ENCODE measurements around the gene FBXO31. TPM values are rescaled to one million over a fixed set of nuclear protein-coding genes. Genes with fewer than 3 reads are reported as not detected.

Gene FBXO31
- total and polyA plus RNA-seq, 2 donors (not counting 3 experiments of a cell fraction or from before 2014, with no cell fraction given), result 17.1 to 31.8 TPM

DNA sequence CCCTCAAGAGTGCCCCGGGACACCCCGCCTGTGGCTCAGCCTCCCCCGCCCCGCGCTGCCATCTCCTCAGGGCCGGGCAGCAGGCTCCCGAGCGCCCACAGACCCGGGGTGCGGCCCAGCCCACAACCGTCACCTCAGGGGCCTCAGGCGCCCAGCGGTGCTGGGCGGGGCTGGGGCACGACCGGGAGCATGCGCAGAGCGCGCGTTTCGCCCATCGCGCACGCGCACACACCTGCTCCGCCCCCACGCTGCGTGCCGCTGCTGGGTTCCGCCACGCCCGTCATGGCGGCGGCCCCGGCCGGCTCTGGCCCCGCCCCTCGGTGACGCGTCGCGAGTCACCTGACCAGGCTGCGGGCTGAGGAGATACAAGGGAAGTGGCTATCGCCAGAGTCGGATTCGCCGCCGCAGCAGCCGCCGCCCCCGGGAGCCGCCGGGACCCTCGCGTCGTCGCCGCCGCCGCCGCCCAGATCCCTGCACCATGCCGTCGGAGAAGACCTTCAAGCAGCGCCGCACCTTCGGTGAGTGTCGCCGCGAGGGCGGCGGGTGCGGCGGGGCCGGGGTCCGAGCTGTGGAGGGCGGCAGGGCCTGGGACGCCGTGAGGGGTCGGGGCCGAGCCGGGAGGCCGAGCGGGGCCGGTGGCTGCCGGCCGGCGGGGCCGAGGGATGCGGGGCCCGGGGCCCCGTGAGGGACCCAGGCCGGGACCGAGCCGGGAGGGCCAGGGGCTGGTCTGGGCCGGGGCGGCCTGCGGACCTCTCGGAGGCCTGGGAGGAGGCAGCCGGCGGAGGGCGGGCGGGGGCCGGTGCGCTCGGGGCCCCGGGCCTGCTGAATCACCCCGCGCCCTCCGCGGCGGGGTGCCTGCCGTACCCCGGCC is 8.6 kb upstream of the FBXO31 start, which contains the start of gene MAP1LC3B:
Gene MAP1LC3B, plus strand, starts transcription at position 387 of the 871 bp plus-strand sequence. Its CDS starts 92 bp downstream, at position 479.
- H3K27ac ChIP-seq (ENCODE audit: insufficient read depth, low read depth, low read length), result peak within 1 kb of the TSS; percentile 93
- peaks cover 11% of the 10 kb centered on the region for H4K20me1 ChIP-seq (replicated peaks; ENCODE audit: control insufficient read depth, extremely low read depth, insufficient read depth, low read length)
- CTCF ChIA-PET, result interaction anchor here (2.5 kb wide), 1 partner anchor 179 kb away, joined by 8 read pairs; no protein-coding TSS in a partner anchor
- H3K9ac ChIP-seq (replicated peaks; ENCODE audit: extremely low read depth, insufficient read depth, low read length), result peak within 1 kb of the TSS; percentile 97
- no peaks in the 10 kb centered on the region for H3K9me1 ChIP-seq (replicated peaks; ENCODE audit: control insufficient read depth, extremely low read depth, insufficient read depth, low read length)
- peaks cover 42% of the 10 kb centered on the region for H3K79me2 ChIP-seq (ENCODE audit: control insufficient read depth, insufficient read depth, low read length)
- DNase-seq (ENCODE audit: low read depth, low spot score) (peak; percentile 98), FAIRE-seq (peak; percentile 61)
- H3K27me3 ChIP-seq (ENCODE audit: control insufficient read depth in 2 of 2, insufficient read depth in 2 of 2, low read length in 2 of 2), result no peaks in the 10 kb centered on the region
- POLR2A ChIA-PET, result no interaction called here
- peak within 1 kb of the TSS; percentile 0 for H2AFZ ChIP-seq (ENCODE audit: low read depth, low read length)
- no TSS peak for BruUV-seq (replicated peaks)
- peaks cover 34% of the 10 kb centered on the region for H3K4me1 ChIP-seq (ENCODE audit: control insufficient read depth, extremely low read depth, insufficient read depth, low read length)
- H3K4me2 ChIP-seq (ENCODE audit: insufficient read depth, low read length), result peak within 1 kb of the TSS; percentile 77
- H3K9me3 ChIP-seq (replicated peaks; ENCODE audit: control insufficient read depth, insufficient read depth, low read length), result no peaks in the 10 kb centered on the region
- dilution Hi-C loops (cut with MboI; ENCODE audit: extremely low pct_ligation_motif_present, low sequenced_read_pairs), result no loop called here
- TF ChIP-seq GATA2 (IDR thresholded peaks at IDR 0.05; ENCODE audit: insufficient read depth, insufficient read length, low read depth, low read length), result no peak
- no peak for TF ChIP-seq JUN (IDR thresholded peaks at IDR 0.05; ENCODE audit: borderline replicate concordance, insufficient read depth, insufficient read length, low read depth)
- TF ChIP-seq, protein P1, sequence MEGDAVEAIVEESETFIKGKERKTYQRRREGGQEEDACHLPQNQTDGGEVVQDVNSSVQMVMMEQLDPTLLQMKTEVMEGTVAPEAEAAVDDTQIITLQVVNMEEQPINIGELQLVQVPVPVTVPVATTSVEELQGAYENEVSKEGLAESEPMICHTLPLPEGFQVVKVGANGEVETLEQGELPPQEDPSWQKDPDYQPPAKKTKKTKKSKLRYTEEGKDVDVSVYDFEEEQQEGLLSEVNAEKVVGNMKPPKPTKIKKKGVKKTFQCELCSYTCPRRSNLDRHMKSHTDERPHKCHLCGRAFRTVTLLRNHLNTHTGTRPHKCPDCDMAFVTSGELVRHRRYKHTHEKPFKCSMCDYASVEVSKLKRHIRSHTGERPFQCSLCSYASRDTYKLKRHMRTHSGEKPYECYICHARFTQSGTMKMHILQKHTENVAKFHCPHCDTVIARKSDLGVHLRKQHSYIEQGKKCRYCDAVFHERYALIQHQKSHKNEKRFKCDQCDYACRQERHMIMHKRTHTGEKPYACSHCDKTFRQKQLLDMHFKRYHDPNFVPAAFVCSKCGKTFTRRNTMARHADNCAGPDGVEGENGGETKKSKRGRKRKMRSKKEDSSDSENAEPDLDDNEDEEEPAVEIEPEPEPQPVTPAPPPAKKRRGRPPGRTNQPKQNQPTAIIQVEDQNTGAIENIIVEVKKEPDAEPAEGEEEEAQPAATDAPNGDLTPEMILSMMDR (IDR thresholded peaks at IDR 0.05; ENCODE audit: extremely low read depth in 1 of 2, insufficient read depth in 1 of 2, low read depth in 1 of 2, low read length in 2 of 2), result no peak
- TF ChIP-seq POLR2A (IDR thresholded peaks at IDR 0.05; ENCODE audit: low read depth, low read length), result peak; percentile 89
- TF ChIP-seq FOS (IDR thresholded peaks at IDR 0.05; ENCODE audit: borderline replicate concordance, insufficient read depth, low read length), result peak; percentile 35
- peak; percentile 61 for TF ChIP-seq MAX (IDR thresholded peaks at IDR 0.05; ENCODE audit: insufficient read depth, insufficient read length)
- TF ChIP-seq POLR2AphosphoS5 (IDR thresholded peaks at IDR 0.05; ENCODE audit: insufficient read depth, low read depth, low read length), result peak; percentile 99
- no peak for TF ChIP-seq MYC (IDR thresholded peaks at IDR 0.05; ENCODE audit: low read depth, low read length)
- no peak for TF ChIP-seq EZH2 (IDR thresholded peaks at IDR 0.05; ENCODE audit: borderline replicate concordance, low read depth, low read length, severe bottlenecking)
- intact Hi-C loops (cut with micrococcal nuclease), result loop anchor here (1.0 to 5.0 kb wide), 5 partner anchors 9 to 830 kb away; partner anchors contain the start of genes FBXO31 and ZCCHC14
- H3K4me3 ChIP-seq (replicated peaks in 1 of 3; ENCODE audit: insufficient read depth in 1 of 3, low read depth in 1 of 3, low read length in 3 of 3), result peak within 1 kb of the TSS; percentile 24 to 91 (median 82)
- H3K36me3 ChIP-seq (ENCODE audit: control insufficient read depth in 2 of 2, extremely low read depth in 1 of 2, insufficient read depth in 2 of 2, low read length in 2 of 2), result peaks cover 0 to 3% of the 10 kb centered on the region in 2 experiments

All from endothelial cell of umbilical vein (primary cell).